NCI-H1092 (cell line): ENCODE data around the gene RGPD3.
"Not testable (repeated sequence)": the region's sequence is repeated elsewhere in the genome, so short reads cannot be mapped to it uniquely, and the experiment has no call there.

Source experiments
- DNase-seq: peaks from one replicate; lab custom pipeline; 2025; lab: John Stamatoyannopoulos, UW

Gene RGPD3

GRCh38 chr2:106479563-106479962 is 11.3 kb upstream of the RGPD3 start:
- DNase-seq, result not testable (repeated sequence)

- DNase-seq, result not testable (repeated sequence)
These were observed 9.4 kb upstream of the RGPD3 start for GRCh38 chr2:106477647-106478046.

- not testable (repeated sequence) for DNase-seq
These were observed 2.4 kb upstream of the RGPD3 start for GRCh38 chr2:106470658-106471057.

- DNase-seq, result not testable (repeated sequence)
These were observed 697 bp downstream of the RGPD3 start for GRCh38 chr2:106467516-106467915.

- DNase-seq, result not testable (repeated sequence)
These were observed 6.3 kb downstream of the RGPD3 start for GRCh38 chr2:106461882-106462281.

- DNase-seq, result not testable (repeated sequence)
These were observed 77.5 kb downstream of the RGPD3 start for GRCh38 chr2:106390680-106391079.

GRCh38 chr2:106388814-106389410 is 79.3 kb downstream of the RGPD3 start:
- not testable (repeated sequence) for DNase-seq

GRCh38 chr2:106384548-106384947 is 83.7 kb downstream of the RGPD3 start:
- not testable (repeated sequence) for DNase-seq

GRCh38 chr2:106381867-106382266 is 86.3 kb downstream of the RGPD3 start:
- DNase-seq, result not testable (repeated sequence)

- DNase-seq, result not testable (repeated sequence)
These were observed 88.6 kb downstream of the RGPD3 start for GRCh38 chr2:106379567-106379966.

- not testable (repeated sequence) for DNase-seq
These were observed 99.0 kb downstream of the RGPD3 start for GRCh38 chr2:106369182-106369581.

GRCh38 chr2:106366204-106366885 is 101.9 kb downstream of the RGPD3 start:
- no peak for DNase-seq

- DNase-seq, result no peak
These were observed 104.4 kb downstream of the RGPD3 start for GRCh38 chr2:106363791-106364190.

- DNase-seq, result no peak
These were observed 105.4 kb downstream of the RGPD3 start for GRCh38 chr2:106362789-106363188.

GRCh38 chr2:106359512-106359911 is 108.7 kb downstream of the RGPD3 start:
- DNase-seq, result no peak

- DNase-seq, result no peak
These were observed 109.7 kb downstream of the RGPD3 start for GRCh38 chr2:106358521-106358920.

GRCh38 chr2:106358081-106358480 is 110.1 kb downstream of the RGPD3 start:
- no peak for DNase-seq

- DNase-seq, result no peak
These were observed 111.9 kb downstream of the RGPD3 start for GRCh38 chr2:106356291-106356690.

GRCh38 chr2:106353676-106354075 is 114.5 kb downstream of the RGPD3 start:
- no peak for DNase-seq

- DNase-seq, result no peak
These were observed 117.2 kb downstream of the RGPD3 start for GRCh38 chr2:106350980-106351379.

GRCh38 chr2:106344302-106344701 is 123.9 kb downstream of the RGPD3 start:
- DNase-seq, result no peak

- DNase-seq, result no peak
These were observed 124.9 kb downstream of the RGPD3 start for GRCh38 chr2:106343274-106343673.

GRCh38 chr2:106342831-106343251 is 125.4 kb downstream of the RGPD3 start:
- DNase-seq, result no peak

GRCh38 chr2:106341666-106342065 is 126.5 kb downstream of the RGPD3 start:
- DNase-seq, result no peak
